ENCODE results near the gene VSTM2B.

Gene VSTM2B

GRCh38 chr19:29532097-29532496 is 6.3 kb downstream of the VSTM2B start:
- TF ChIP-seq CSDC2 (CRISPR knock-in tag; IDR thresholded peaks at IDR 0.05) = no peak
- TF ChIP-seq CREB5 (CRISPR knock-in tag; IDR thresholded peaks at IDR 0.05; ENCODE audit: low read depth) = no peak
- no peak for ATAC-seq

- TF ChIP-seq ISL1 (CRISPR knock-in tag; IDR thresholded peaks at IDR 0.05) (no peak), OSR1 (CRISPR knock-in tag; IDR thresholded peaks at IDR 0.05) (no peak), SNAI2 (CRISPR knock-in tag; IDR thresholded peaks at IDR 0.05) (no peak), RARB (CRISPR knock-in tag; IDR thresholded peaks at IDR 0.05) (no peak), ESRRG (CRISPR knock-in tag; IDR thresholded peaks at IDR 0.05) (no peak)
- ATAC-seq = no peak
Measured at GRCh38 chr19:29532956-29533355, 7.2 kb downstream of the VSTM2B start.

- ATAC-seq = no peak
- TF ChIP-seq CSDC2 (CRISPR knock-in tag; IDR thresholded peaks at IDR 0.05) = no peak
- TF ChIP-seq ZC3H10 (CRISPR knock-in tag; IDR thresholded peaks at IDR 0.05) = no peak
- no peak for TF ChIP-seq TSHZ2 (CRISPR knock-in tag; IDR thresholded peaks at IDR 0.05)
- TF ChIP-seq BACH2 (CRISPR knock-in tag; IDR thresholded peaks at IDR 0.05; ENCODE audit: borderline replicate concordance) = no peak
- no peak for TF ChIP-seq ZNF565 (CRISPR knock-in tag; conservative IDR thresholded peaks at IDR 0.05; ENCODE audit: low read depth)
- no peak for TF ChIP-seq ZFP30 (CRISPR knock-in tag; IDR thresholded peaks at IDR 0.05)
- TF ChIP-seq PATZ1 (CRISPR knock-in tag; IDR thresholded peaks at IDR 0.05; ENCODE audit: borderline replicate concordance) = no peak
- no peak for TF ChIP-seq CREB5 (CRISPR knock-in tag; IDR thresholded peaks at IDR 0.05; ENCODE audit: low read depth)
- no peak for TF ChIP-seq POU6F1 (CRISPR knock-in tag; IDR thresholded peaks at IDR 0.05; ENCODE audit: borderline replicate concordance, low read depth)
- TF ChIP-seq RARB (CRISPR knock-in tag; IDR thresholded peaks at IDR 0.05) = no peak
- TF ChIP-seq TOX (CRISPR knock-in tag; IDR thresholded peaks at IDR 0.05; ENCODE audit: borderline replicate concordance) = no peak
- no peak for TF ChIP-seq ESRRG (CRISPR knock-in tag; IDR thresholded peaks at IDR 0.05)
- no peak for TF ChIP-seq GLIS3 (CRISPR knock-in tag; IDR thresholded peaks at IDR 0.05)
- no peak for TF ChIP-seq ZNF8 (CRISPR knock-in tag; IDR thresholded peaks at IDR 0.05)
Measured at GRCh38 chr19:29533578-29534544, 8.1 kb downstream of the VSTM2B start.

- ATAC-seq = no peak
- TF ChIP-seq TSHZ2 (CRISPR knock-in tag; IDR thresholded peaks at IDR 0.05) (no peak), ZNF70 (CRISPR knock-in tag; IDR thresholded peaks at IDR 0.05) (no peak), CSRNP3 (CRISPR knock-in tag; IDR thresholded peaks at IDR 0.05) (no peak), ZFP30 (CRISPR knock-in tag; IDR thresholded peaks at IDR 0.05) (no peak)
Measured at GRCh38 chr19:29535214-29535831, 9.5 kb downstream of the VSTM2B start.

Measured in SK-N-SH treated with all-trans-retinoic acid at 6 μM for 48 hours (cell line).